GM19238 (cell line): ENCODE measurements around the gene MITF.

ENCODE experiments used
- DNase-seq: peaks from one replicate; pipeline ENCODE4 v3.0.0; 2011; ENCODE audit warnings: low spot score; ENCODE audit not compliant: insufficient read length

MITF gene

DNA sequence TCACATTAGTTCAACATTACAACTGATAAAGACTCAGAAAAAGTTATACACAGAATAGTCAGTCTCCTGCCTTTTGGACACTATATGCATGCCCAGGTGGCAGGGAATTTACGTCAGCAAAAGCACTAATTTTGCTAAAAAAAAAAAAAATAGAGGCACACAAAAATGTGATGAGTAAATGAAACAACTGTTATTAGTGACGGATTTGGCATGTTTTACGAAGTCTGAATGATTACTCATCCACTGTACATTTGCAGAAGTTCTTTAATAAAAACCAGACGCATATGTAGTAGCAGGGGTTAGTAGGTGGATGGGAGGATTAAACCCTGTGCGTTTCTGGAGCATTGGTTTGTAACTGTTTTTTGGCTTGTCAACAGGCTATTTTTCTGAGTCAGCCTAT is 99.0 kb downstream of the MITF start:
- DNase-seq: no peak

DNA sequence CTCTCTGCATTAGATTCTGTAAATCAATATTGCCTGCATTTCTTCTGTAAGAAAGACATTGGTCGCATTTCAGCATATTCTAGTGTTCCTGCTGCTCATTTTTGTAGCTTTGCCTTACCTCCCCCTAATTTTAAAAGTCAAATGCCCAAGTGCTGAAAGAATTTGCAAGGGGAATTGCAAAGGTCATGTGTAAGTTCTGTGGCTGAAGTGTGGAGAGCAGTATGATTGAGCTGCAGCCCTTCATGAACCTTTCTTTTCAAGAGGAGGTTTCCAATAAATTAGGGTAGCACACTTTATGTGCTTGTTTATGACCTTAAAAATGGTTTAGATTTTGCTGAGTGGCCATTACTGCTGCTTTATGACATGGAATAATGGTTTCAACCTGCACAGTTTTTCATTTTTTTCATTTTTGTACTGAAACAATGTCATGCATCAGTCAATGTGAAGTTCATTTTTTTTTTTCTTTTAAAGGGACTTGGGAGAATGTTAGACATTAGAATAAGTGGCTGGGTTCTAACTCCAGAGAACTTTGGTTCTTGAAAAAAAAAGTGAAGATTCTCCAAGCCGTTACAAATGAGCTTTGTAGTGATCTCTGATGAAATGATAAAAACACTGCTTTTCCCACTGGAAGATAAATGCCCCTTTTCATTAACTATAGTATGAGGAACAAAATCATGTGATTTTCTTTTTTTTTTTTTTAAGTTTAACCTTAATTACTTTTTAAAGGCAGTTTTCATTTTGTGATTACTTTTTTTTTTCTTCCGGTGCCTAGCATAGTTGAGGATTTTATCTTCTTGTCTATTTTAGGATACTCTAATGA is 99.6 kb downstream of the MITF start:
- DNase-seq: no peak

DNA sequence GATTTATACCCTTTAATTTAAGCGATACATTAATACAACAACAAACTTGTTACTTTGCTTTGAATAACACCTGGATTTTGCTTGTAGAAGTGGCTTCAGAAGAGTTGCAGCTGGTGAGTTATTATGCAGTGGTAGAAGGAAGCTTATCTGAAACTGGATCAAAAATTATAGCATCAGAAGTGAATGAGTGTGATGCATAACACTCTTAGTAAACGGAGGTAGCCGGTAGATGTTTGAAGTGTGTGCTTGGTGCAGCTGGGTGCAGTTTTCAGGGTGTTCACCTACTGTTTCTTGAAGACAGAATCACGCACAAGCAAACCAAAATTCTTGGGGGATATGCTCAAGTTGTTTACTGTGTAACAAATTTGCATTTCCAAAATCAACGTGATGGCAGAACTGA is 103.1 kb downstream of the MITF start:
- DNase-seq: no peak

DNA sequence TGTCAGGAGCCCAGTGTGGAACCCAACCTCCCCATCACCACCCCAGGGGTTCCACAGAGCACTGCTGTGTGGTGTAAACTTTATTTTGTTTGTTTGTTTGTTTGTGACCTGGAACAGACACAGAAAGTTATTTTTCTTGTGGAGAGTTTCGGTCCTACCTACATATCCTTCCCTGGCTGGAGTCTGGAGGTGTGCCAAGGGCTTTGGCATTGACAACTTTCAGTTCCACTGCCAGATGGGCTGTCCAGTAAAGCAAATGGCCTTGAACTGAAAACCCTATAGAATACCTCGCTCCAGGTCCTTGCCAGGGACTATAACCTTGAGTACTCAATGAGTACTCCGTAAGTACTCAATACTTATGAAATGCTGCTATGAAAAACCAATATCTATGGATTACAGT is 103.5 kb downstream of the MITF start:
- DNase-seq: no peak

DNA sequence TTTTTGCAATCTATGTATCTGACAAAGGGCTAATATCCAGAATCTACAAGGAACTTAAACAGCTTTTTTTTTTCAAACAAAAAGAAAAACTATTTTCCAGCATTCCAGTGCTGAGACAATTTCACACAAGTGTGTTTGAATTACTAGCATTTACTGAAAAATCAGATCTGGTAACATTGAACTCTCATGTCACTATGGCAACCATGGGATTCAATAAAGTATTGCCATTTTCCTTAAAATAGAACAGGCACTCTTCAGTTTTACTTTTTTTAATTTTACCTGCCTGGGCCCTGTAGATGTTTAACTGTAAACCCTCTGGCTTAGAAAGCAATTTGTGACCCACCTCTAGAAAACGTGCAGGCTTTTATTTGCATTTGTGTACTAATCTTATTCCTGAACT is 105.4 kb downstream of the MITF start:
- no peak for DNase-seq

DNA sequence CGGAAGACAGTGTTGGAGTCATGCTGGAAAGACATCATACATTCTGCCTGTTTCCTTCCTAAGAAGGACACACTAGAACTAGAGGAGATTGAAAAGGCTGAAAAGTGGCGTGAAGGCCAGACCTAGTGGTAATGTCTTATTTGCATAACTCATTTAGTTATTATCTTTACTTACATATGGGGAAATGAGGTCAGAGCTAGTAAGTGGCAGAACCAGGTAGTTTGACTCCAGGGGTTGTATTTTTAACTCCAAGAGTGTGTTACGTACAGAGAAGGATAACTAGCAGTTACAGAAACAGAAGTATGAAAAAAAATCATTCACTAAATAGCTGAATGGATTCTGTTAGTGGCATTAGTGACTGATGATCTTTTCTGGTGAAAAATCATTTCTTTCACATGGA is 108.0 kb downstream of the MITF start:
- DNase-seq: no peak

DNA sequence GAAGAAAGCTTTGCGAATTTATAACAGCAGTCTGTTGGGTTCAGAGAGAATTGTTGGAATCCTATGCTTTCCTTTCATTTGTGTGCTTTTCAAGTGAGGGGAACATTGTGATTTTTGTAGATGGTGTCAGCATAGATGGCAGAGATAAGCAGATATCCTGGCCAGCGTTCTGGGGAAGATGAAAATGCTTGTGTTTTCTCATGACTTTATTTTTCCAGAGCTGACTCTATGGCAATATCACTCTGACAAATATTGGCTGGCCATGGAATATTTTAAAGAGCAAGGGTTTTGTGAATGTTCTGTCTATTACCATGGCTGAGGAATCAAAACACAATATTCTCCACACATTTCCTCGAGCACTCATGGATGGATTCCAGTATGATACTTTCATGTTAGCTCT is 108.8 kb downstream of the MITF start:
- DNase-seq: no peak

DNA sequence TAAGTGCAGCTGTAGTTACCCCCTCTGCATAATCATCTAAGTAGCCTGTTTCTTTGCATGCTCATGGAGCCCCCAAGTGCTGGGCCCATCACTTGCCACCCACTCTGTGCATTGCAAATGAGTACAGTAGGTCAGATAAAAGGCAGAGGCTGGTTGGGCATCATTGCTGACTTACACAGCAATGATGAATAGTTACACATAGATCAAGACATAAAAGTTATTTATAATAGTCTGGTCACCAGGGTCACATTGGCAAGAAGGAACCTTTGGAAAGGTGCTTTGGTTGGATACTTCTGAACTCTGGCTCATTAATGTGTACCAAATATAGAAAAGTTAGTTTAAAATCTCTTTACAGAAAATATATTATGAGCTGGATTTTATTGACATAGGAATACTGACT is 111.6 kb downstream of the MITF start:
- DNase-seq: no peak

DNA sequence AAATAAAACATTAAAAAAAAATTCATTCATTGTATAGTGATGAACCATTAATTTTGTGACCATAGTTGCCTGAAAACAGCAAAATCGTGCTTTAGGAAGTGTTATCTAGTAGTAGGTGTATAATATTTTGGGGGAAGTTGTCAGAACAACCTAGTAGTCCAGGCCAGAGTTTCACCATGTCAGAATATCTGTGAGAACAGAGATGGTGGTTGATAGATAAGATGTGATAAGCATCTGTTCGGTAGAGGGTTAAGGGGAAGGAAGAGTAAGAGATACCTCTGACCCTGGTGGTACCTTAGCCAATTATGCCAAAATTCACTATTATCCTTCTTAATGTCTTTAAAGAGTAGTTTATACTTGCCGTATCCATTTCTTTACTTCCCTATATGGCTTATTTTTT is 113.8 kb downstream of the MITF start:
- no peak for DNase-seq

DNA sequence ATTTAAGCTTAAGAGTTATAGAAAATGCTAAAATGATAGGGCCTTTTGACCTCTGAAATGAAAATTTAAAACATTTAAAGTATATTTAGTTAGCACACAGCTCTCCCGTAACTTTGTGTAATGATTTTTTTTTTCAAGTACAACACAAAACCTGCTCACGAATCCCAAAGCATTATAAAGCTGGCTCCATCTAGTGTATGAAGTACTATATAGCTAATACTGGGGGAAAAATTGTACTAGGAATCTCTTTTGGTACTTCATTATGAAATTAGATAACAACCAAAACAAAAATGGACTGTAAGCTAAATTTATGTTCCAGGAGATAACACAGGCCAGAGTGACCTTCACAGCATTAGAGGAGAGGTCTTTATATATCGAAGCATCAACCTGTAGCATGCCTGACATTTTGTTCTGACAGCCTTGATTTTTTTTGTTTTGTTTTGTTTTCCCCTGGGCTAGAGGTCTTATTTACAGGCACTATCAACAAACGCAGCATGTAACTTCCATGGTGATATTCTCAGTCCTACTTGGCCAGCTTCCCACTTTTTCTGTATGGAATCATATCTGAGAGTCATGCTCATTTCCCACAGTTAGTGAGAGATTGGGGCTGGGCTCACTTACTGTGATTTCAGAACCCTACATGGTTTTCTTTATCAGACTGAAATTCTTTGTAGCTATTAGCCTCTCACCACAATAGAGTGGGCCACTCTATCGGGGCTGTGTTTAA is 116.3 kb downstream of the MITF start:
- DNase-seq: no peak

DNA sequence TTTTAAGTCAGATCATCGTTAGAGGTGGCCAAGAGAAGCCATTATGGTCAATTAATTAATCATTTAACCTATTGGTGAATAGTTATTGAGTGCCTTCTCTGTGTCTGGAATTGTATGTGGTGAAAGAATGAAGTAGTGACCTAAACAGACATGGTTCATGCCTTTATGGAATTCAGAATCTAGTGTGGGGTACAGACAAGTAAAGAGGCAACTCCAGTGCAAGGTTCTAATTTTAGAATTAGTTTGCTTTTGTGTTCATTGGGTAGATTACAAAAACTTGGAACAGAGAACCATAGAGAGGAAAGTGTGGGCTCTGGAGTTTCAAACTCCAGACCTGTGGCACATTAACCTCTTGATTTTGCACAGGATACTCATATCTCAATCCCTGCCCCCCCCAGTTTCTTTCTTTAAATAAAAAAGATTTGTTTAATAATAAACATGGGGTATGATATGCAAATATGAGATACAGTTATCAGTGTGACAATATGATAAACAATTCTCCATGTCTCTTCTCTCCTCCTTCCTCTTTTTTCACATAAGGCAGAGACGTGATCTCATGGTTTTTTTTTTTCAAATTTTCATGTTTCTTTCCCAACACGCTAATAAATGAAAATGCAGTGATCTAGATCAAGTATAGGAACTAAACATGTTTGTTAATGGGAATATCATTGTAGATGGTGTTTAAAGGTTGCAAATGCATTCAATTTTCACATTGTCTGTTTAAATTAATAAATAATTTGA is 117.9 kb downstream of the MITF start:
- no peak for DNase-seq

DNA sequence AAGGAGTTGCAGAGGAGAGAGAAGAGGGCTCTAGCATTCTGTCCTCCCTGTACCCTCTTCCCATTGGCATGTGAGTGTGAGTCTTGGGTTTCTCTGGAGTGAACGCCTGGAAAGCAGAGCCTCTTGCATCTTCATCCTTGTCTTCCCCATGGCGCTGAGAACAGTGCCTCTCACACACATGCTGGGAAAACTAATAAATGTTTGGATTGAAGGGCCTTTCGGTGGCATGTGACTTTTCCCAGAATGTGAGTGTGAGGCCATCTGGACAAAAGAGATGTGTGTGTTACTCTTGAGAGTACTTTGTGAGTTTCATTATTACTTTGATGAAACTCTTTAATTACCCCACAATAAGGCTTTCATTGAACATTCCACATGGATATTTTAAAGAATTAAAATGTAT is 122.3 kb downstream of the MITF start:
- no peak for DNase-seq

DNA sequence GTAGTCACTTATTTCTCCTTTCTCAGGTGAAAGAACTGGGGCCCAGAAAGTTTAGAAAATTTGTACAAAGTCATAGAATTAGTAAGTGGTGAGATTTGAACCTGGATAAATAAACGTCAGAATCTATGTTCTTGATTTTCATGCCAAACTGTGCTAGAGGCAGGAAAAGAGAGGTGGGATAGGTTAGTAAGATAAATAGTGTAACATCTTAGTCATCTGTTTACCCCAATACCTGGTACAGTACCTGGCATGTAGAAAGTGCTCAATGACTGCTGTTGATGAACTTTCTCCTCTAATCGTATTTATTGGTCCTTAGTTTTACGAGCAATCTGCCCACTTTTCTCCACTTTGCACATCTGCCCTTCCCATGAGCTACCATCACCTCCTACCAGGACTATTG is 124.9 kb downstream of the MITF start:
- no peak for DNase-seq

DNA sequence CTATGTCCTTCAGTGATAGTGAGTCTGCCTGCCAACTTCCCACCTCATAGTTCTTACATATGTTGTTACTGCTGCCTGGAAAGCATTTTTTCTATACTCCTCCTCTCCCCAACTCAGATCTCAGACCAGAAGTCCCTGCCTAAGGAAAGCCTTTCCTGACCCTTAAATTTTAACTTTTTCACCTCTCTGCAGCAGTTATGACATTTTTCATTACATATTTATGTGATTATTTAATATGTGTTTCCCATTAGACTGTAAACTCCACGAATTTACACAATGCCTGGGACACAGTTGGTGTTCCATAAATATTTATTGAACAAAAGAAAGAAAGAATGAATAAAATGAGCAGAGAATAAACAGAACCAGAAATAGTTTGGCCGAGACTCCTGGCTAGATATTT is 125.5 kb downstream of the MITF start:
- no peak for DNase-seq

DNA sequence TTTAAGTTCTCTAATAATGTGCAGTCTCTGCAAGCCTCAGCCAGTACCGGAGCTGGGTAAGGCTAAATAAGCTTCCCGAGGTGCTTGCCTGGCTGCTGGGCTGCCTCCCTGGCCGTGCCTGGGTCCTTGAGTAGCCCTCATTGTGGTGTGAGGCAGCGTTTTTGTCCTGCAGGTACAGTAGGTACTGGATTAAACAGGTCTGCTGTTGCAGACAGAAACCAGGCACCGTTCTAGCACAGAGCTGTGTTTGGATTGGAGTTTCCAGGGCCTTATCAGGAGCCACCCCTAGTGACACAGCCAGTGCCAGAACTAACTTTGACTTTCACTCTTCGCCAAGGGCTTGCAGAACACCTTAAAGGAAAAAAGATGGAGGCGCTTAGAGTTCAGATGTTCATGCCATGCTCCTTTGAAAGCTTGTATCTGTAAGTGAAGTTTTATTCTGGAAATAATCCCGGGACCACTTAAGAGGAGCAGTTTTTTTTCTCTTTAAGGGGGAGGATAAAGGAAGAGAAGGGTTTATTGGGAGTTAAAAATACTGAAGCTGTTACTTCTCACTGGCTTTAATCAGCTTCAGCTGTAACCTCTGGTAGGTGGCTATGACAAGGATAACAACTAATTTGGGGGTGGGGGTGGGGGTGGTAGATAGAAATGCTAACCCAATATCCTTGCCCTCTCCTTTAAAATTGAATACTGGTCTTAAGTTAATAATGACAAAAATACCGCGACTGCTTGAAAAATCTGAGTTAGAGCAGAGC is 126.8 kb downstream of the MITF start:
- no peak for DNase-seq

DNA sequence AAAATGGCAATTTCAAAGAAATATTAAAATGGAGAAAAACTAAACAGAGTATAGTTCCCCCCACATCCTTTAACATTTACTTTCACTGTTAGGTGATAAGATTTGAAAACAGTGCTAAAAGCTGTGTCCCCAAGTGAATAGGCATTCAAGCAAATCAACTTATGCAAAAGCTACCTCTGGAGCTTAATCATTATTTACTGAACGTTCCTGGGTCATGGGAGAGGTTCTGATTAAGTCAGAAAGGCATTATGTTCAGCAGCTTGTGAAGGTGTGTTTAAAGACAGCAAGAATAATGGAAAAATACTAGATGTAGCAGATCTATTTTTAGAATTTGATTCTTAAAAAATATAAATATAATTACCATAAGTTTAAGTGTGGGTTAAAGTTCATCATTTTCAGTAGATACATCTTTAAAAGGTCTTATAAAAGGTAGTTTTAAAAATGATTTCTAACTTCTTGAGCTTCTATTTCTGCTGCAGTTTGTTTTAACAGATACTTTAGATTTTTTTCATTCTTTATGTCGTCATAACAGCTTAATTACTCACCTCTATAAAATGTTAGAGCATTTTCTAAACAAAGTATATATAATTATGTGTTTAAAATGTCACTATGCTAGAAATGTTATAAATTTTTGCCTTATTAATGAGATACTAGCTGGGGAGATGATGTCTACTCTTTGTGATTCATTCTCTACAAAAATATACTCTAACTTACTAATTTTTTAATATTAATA is 127.9 kb downstream of the MITF start:
- no peak for DNase-seq

DNA sequence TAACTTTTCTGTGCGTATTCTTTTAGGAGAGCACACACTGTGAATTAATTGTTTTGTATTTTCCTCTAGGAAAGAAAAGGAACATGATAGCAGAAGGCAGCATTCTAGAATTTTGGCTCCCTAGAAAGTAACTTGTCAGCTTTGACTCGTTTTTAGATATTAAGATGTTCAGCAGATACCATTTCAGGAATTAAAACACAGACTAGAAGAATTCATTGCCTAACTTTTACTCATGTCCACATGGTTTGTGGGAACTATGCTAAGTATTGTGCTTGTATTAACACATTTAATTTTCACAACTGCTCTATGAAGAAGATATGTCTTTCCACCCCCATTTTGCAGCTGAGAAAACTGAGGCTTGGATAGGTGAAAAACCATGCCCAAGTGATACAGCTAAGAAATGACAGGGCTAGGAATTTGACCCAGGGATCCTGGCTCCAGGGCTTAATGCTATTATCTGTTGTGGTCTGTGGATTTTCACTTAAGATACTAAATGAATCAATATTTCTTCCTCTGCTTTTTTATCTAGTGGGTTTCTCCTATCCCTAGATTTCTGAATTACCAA is 128.8 kb downstream of the MITF start:
- DNase-seq: no peak

DNA sequence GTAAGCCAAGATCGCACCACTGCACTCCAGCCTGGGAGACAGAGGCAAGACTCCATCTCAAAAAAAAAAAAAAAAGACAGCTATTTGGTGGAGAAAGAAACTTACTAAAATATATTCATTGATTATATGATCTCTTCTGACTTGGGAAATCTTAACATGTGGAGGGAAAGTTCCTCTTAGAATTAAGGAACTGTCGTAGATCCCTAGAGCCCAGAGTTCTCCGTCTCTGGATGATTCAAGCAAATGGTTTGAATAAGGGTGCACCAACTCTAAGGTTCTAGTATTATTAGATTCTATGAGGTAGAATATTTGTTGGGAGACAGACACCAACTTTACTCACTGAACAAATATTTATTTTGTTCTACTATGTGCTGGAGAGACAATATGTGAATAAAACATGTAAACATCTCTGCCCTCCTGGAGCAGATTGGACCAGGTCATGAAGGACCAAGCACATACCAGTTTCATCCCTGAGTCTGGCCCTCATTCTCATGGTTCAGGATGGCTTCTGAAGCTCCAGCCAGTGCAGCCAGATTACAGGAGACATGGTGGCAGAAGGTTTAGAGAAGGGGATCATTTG is 129.7 kb downstream of the MITF start:
- DNase-seq: no peak

DNA sequence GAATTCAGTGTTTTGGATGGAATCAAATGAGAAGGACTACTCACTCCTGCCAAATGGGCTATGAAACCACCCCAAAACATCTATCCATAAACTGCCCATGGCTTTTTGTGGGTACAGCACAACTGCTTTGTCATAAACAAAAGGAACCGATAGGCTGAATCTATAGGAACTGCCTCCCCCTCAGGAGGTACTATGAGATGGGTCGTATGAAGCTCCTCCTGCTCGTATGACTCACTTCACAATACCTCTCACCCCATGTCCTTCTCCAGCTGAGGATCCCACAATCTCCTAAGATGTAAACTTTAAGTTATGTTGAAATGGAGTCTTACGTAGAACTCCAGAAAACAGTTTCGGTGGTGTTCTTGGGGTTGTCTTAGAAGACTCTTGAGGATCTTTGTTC is 130.4 kb downstream of the MITF start:
- DNase-seq: no peak

DNA sequence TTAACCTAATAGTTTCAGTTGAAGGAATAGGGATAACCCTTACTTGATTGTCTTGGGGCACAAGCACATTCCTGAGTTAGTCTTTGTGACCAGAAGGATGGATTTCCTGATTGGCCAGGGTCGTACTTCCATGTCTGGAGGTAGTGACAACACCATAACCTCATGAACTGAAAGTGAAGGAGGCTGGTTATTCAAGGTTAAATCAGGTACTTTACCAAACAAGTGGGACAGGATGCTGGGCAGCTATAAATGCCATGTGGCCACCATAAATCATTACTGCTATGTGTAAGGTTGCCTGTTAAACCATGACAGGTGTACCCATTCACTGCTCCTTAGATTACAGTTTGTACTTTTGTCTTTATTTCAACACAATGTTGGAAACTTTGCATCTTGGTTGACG is 132.0 kb downstream of the MITF start:
- DNase-seq: no peak
